ENCODE measurements around the gene MEA1. TPM values are rescaled to one million over a fixed set of nuclear protein-coding genes. Genes with fewer than 3 reads are reported as not detected.

MEA1 gene
- total RNA-seq, 6 donors from 2014 or later: 32.1 to 52.6 (median 43.0) TPM

GRCh38 chr6:43014434-43014909, 726 bp upstream of the MEA1 start:
- H3K27ac ChIP-seq: peak overlapping the region; percentile 70 to 91 (median 80)
- DNase-seq: no peak
- peaks cover 18 to 55% (median 44%) of the 10 kb centered on the region in 4 donors for H3K36me3 ChIP-seq
- 0 to 1% methylated on average over 7 of the region's 7 CpGs for WGBS, 2 donors
- peak overlapping the region; percentile 77 to 97 (median 81) for H3K4me3 ChIP-seq
- H3K4me1 ChIP-seq: peaks cover 36 to 46% (median 41%) of the 10 kb centered on the region in 4 donors
- H3K27me3 ChIP-seq: no peaks in the 10 kb centered on the region
- no peak for TF ChIP-seq POLR2A (IDR thresholded peaks at IDR 0.05)
- TF ChIP-seq POLR2AphosphoS5 (IDR thresholded peaks at IDR 0.05): no peak
- no peak for TF ChIP-seq EP300 (IDR thresholded peaks at IDR 0.05)
- TF ChIP-seq, protein P1, sequence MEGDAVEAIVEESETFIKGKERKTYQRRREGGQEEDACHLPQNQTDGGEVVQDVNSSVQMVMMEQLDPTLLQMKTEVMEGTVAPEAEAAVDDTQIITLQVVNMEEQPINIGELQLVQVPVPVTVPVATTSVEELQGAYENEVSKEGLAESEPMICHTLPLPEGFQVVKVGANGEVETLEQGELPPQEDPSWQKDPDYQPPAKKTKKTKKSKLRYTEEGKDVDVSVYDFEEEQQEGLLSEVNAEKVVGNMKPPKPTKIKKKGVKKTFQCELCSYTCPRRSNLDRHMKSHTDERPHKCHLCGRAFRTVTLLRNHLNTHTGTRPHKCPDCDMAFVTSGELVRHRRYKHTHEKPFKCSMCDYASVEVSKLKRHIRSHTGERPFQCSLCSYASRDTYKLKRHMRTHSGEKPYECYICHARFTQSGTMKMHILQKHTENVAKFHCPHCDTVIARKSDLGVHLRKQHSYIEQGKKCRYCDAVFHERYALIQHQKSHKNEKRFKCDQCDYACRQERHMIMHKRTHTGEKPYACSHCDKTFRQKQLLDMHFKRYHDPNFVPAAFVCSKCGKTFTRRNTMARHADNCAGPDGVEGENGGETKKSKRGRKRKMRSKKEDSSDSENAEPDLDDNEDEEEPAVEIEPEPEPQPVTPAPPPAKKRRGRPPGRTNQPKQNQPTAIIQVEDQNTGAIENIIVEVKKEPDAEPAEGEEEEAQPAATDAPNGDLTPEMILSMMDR (IDR thresholded peaks at IDR 0.05): no peak
- ATAC-seq (ENCODE audit: low FRiP score in 2 of 2): no peak
- no peaks in the 10 kb centered on the region for H3K9me3 ChIP-seq

DNA sequence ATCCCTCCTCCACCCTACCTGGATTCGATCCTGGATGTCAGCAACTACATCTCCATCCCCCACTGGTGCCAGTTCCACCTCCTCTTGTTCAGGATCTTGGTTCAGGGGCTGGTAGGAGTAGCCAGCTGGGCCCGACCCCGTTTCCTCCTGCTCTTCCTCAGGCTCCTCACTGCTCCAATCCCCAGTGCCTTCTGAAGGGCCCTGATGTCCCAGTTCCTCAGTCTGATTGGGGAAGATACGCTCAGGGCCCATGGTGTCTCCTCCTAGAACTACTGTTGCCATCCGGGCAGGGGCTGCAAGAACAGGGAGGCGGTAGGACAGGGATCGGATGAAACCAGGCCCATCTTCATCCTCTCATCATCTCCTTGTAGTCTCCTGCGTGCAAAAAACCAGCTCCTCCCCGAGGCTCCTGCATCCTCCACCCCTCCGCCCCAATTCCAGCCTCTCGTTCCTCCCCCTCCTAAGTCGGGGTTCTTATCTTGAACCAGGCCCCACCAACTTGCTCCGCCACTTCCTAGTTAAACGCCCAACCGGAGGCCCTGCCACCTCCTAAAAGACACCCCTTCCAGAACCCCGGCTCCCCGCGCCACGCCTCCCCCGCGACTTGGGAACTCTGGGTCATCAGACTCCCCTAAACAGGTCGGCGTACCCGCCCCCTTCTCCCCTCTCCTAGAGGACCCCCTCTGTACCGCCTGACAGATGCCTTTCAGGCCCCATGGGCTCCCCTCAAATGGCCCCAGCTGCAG, 476 bp downstream of the MEA1 start:
- TF ChIP-seq, protein P1 (IDR thresholded peaks at IDR 0.05): no peak
- TF ChIP-seq POLR2AphosphoS5 (IDR thresholded peaks at IDR 0.05) (no peak), EP300 (IDR thresholded peaks at IDR 0.05) (no peak), POLR2A (IDR thresholded peaks at IDR 0.05) (no peak)
- peak in 1 of 2 donors; percentile 51 for ATAC-seq (ENCODE audit: low FRiP score in 2 of 2)
- WGBS, 2 donors: 1 to 5% methylated on average over 21 to 24 of the region's 25 CpGs
- H3K27ac ChIP-seq: peak overlapping the region; percentile 70 to 91 (median 84)
- no peaks in the 10 kb centered on the region for H3K9me3 ChIP-seq
- peaks cover 36 to 46% (median 41%) of the 10 kb centered on the region in 4 donors for H3K4me1 ChIP-seq
- peaks cover 8 to 55% (median 47%) of the 10 kb centered on the region in 4 donors for H3K36me3 ChIP-seq
- no peaks in the 10 kb centered on the region for H3K27me3 ChIP-seq
- DNase-seq: no peak
- peak overlapping the region; percentile 40 to 97 (median 80) for H3K4me3 ChIP-seq

GRCh38 chr6:43012364-43012763, 1.4 kb downstream of the MEA1 start:
- 92 to 93% methylated on average over 6 of the region's 6 CpGs for WGBS, 2 donors
- peaks cover 1 to 55% (median 50%) of the 10 kb centered on the region in 4 donors for H3K36me3 ChIP-seq
- TF ChIP-seq POLR2A (IDR thresholded peaks at IDR 0.05): no peak
- TF ChIP-seq, protein P1 (IDR thresholded peaks at IDR 0.05): no peak

GRCh38 chr6:43011207-43011606, 2.5 kb downstream of the MEA1 start:
- 86 to 88% methylated on average over 6 of the region's 6 CpGs for WGBS, 2 donors
- H3K36me3 ChIP-seq: peaks cover 8 to 62% (median 57%) of the 10 kb centered on the region in 4 donors

More at GRCh38 chr6:43012364-43012763, 1.4 kb downstream of the MEA1 start:
- no peaks in the 10 kb centered on the region for H3K27me3 ChIP-seq
- H3K4me1 ChIP-seq: peaks cover 36 to 44% (median 40%) of the 10 kb centered on the region in 4 donors
- peak overlapping the region in 1 of 4 donors; percentile 97 for H3K4me3 ChIP-seq
- ATAC-seq (ENCODE audit: low FRiP score in 2 of 2) (no peak), DNase-seq (no peak)
- H3K27ac ChIP-seq: peak overlapping the region in 1 of 4 donors; percentile 80
- H3K9me3 ChIP-seq: no peaks in the 10 kb centered on the region

More at GRCh38 chr6:43011207-43011606, 2.5 kb downstream of the MEA1 start:
- no peak for ATAC-seq (ENCODE audit: low FRiP score in 2 of 2)
- Histone ChIP-seq H3K27ac (no peak overlapping the region), H3K4me3 (no peak overlapping the region), H3K4me1 (peaks cover 26 to 32% (median 29%) of the 10 kb centered on the region in 4 donors), H3K27me3 (no peaks in the 10 kb centered on the region), H3K9me3 (no peaks in the 10 kb centered on the region)
- no peak for DNase-seq
- no peak for TF ChIP-seq EP300 (IDR thresholded peaks at IDR 0.05)
- no peak for TF ChIP-seq POLR2AphosphoS5 (IDR thresholded peaks at IDR 0.05)
- no peak for TF ChIP-seq POLR2A (IDR thresholded peaks at IDR 0.05)
- TF ChIP-seq, protein P1 (IDR thresholded peaks at IDR 0.05): no peak
